NCI-H1417 (cell line): ENCODE data around the gene FOXO6.
"Not testable (repeated sequence)": the region's sequence is repeated elsewhere in the genome, so short reads cannot be mapped to it uniquely, and the experiment has no call there.

Source experiments
- DNase-seq, 3 experiments: peaks; one replicate each; lab custom pipeline; 2025; lab: John Stamatoyannopoulos, UW

FOXO6 gene

DNA sequence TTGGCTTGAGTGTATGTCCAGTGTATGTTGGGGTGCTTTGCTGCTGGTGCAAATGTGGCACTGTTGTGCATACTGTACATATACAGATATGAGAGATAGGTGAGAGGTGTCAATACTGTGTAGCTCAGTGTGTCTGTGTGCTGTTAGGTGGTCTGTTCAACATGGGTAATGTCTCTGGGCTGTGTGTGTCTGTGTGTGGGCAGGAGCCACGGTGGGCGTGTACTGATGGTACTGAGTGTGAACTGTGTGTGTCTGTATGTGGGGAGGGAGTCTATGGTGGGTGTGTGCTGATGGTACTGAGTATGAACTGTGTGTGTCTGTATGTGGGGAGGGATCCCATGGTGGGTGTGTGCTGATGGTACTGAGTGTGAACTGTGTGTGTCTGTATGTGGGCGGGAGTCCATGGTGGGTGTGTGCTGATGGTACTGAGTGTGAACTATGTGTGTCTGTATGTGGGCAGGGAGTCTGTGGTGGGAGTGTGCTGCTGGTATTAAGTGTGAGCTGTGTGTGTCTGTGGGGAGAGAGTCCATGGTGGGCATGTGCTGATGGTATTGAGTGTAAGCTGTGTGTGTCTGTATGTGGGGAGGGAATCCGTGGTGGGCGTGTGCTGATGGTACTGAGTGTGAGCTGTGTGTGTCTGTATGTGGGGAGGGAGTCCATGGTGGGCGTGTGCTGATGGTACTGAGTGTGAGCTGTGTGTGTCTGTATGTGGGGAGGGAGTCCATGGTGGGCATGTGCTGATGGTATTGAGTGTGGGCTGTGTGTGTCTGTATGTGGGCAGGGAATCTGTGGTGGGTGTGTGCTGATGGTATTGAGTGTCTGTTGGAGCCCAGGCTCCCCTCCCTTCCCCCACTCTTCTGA, 32.2 kb upstream of the FOXO6 start:
- DNase-seq, result no peak

DNA sequence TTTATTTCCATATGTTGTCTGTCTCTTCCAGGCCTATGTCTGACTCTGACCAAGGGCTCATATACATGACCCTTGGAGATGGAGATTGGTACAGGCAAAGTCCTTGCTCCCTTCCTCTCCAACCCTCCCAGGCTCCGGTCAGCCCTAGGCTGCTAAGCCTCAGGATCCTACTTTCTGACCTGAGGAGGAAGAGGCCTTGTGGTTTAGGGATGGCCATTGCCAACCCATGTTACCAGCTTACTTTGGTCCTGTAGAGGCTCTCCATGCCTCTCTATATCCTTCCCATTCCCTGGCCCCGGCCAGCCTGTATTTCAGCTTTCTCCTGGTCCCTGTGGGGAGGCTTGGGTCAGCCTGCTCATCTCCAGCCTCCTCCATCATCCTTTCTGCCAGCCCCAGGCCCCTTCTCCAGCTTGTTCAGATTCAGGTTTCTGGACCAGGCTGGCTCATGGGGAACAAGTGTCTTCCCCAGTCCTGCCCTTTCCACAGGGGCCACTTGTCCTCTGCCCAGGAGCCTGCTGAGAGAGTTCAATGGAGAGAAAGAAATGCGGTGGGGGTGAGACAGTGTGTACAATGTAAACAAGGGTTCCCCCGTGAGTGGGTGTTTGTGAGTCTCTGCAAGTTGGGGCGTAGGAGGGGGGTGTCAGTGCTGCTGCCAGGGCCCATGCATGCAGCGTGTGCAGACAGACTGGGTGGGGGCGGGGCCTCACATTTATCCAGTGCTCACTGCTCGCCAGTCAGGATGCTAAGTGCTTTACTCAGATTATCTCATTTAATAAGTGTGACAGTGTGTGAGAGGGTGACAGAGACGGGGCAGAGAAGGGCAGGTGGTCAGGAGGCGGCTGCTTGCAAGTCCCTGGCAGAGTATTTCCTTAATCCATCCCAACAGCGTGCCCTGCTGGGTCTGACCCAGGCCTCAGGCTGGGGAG, 31.3 kb upstream of the FOXO6 start:
- peak in 1 of 3 experiments; percentile 39 for DNase-seq

DNA sequence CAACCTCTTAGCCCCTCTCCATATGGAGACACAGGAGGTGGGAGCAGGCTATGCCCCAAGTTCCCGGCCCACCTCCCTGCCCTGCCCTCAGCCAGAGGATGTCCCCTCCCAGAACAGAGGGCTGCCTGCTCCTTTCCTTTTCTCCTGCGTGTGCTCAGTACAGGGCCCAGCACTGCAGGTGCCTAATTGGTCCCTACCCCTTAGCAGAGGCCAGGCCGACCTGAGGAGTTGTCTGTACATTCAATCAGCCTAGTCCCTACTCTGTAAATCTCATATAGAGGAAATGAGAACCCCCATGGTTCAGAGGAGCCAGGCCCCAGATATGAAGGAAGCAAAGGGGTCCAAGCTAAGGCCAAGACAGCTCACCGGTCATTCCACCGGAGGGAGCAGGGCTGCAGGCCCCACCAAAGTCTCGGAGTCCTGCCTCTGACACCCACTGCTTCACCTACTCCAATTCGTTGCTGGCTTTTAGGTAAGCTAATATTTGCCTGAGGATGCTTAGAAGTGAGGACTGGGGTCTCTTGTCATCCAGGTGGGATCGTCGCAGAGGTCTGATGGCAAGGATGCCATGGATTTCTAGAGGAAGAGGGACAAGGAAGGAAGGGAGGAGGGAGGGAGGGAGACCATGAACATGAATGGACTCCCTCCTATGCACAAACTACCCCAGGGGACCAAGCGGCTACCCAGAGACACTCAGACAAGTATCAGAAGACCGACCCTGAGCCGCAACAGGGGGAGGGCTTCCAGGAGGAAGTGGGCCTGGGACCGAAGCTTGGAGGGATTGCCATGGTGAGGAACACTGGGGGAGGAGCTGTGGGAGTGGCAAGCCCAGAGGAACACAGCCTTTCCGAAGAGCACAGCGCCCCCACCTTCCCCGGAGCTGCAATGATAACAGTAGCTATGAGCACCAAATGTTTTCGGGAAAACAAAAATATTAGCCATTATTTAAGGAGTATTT, 30.4 kb upstream of the FOXO6 start:
- DNase-seq, result no peak

DNA sequence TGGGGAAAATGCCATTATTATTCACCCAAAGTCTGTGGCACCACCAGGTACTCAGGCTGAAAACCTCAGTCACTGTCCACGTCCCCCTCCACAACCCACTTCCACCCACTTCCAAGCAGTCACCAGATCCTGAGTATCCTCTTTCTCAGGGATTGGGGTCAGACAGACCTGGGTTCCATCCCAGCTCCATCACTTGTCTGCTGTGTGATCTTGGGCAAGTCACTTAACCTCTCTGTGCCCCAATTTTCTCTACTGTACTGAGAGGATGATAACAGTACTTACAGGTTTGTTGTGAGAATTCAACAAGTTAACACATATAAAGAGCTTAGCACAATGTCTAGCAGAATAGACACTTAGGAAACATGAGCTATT, 29.7 kb upstream of the FOXO6 start:
- no peak for DNase-seq

DNA sequence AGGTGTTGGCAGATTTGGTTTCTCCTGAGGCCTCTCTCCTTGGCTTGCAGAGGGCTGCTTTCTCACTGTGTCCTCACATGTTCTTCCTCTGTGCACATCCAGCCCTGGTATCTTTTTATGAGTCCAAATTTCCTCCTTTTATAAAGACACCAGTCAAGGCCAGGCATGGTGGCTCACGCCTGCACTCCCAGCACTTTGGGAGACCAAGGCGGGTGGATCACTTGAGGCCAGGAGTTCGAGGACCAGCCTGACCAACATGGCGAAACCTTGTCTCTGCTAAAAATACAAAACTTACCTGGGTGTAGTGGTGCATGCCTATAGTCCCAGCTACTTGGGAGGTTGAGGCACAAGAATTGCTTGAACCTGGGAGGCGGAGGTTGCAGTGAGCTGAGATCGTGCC, 29.1 kb upstream of the FOXO6 start:
- not testable (repeated sequence) for DNase-seq

DNA sequence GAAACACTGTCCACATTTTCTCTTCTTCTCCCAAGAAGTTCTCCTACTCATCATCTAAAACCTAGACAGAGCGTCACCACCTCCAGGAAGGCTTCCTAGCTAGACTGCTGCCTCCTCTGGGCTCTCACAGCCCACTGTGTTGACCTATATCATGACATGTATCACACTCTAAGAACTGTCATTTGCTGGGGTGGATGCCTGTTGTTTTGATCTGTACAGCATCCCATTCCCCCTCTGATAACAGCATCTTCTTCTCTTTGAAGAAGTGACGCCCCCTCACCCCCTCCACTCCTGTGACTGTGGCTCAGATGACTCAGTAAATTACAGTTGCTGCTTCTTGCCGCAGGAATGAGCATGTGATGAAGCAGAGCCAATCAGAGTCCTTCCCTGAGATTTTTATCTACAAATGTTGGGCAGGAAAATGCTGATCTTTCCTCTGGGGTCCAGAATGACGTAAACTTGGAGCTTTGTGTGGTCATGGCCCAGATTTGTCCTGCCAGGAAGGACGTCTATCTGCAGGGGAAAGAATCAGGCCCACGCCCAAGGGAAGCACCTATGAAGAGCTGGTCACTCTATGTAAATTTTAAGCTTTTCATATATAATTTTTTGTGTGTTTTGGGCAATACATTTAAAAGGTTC, 28.0 kb upstream of the FOXO6 start:
- DNase-seq, result no peak

DNA sequence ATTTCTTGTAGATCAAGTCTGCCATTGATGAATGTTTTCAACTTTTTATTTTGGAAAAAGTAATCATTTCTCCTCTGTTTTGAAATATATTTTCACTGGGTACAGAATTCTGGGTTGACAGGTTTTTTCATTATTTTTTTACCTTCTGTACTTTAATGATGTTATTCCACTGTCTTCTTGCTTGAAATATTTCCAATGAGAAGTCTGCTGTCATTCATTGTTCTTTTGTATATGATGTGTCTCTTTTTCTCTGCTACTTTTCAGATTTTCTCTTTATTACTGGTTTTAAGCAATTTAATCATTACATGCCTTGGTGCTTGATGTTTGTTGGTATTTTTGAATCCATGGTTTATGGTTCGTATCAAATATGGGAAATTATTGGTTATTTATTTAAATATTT, 22.4 kb upstream of the FOXO6 start:
- no peak for DNase-seq

DNA sequence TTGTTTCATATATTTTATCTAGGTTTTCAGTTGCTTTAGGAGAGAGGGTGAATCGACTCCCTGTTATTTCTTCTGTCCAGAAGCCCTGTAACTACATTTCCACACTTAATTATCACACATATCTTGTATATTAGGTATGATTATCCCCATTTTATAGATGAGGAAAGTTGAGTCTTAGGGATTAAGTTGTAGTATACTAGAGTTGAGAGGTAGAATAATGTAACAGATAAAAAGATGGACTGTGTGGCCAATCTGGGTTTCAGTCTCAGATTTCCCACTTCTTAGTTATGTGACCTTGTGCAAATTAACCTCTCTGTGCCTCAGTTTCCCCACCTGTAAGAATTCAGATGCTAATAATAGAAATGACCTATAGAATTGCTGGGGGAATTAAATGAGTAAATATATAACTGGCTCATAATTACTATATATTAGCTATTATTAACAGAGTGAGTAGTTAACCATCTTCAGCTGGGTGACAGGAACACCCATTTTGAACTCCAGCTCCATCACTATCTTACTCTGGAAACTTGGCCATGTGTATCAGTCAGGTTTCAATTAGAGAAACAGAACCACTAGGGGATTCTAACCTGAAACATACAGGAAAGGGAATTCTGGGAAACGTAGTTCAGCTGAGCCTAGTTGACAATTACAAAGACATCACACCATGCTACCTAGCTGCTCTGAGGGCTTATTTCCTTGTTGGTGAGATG, 20.4 kb upstream of the FOXO6 start:
- DNase-seq, result no peak

DNA sequence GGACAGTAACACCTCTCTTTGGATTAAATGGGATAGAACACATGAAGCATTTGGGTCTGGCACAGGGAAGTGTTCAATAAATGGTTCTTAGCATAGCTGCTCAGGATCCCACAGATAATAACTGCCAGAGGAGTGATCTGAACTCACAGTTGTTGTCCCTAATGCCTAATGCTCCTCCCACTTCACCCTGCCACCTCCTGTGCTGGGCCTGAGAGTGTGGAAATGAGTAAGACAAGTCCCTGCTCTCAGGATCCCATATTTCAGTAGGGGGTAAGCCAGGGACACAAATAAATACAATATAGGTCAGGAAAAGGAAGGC, 19.9 kb upstream of the FOXO6 start:
- peak in 2 of 3 experiments; percentile 15 to 40 for DNase-seq

DNA sequence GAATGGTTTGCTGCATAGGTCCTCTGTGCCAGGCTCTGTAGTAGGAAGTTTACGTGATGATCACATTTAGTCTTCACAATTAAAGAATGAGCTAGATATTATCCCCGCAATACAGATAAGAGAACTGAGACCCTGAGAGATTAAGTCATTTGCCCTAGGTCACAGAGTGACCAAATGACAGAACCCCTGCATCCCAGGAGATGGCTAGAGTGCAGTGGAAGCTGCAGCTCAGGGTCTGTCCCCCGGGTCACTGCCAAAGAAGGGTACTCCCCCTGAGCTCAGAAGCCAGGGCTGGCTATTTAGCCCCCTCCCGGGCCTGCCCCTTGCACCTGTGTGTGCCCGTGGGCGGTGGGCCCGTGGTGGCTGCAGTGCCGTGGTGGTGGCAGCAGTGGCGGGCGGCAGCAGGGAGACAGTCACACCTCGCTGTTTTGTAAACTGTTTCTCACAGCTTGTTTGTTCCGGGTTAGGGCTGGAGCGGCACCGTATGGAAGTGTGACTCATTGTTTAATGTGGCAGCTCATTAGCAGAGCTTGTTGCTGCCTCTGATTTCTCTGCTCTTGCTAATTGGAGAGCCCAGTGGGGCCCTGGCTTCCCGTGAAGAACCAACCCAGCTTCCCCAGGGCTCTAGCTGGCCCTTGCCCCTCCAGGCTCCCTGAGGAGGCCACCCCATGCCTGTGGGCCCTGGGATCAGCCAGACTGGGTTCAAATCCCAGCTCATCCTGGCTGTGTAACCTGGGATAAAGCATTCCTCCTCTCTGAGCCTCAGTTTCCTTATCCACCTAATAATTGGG, 19.3 kb upstream of the FOXO6 start:
- DNase-seq, result peak in 2 of 3 experiments; percentile 69 to 84

DNA sequence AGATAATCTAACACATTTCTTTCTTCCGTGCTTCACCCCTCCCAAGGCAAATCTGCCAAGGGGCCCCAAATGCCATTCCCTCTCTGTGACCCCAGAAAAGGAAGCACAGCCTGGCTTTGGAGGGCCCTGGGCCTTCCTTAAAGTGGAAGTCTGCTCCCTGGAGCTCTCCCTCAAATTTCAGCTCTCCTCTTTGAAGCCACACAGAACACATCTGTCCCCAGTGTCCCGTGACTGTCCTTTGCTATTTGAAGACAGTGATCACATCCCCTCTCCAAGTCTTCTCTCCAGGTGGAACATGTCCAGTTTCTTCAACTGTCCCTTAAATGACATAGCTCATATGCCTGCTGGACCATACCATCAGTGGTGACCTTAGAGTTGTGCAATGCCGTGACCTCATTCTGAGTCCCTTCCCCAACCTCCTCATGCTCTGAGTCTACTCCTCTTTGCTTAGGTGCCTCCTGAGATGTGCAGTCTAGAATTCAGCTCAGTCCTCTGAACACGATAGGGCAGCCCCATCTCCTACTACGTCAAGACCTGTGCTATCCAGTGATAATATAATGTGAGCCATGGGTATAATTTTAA, 18.4 kb upstream of the FOXO6 start:
- no peak for DNase-seq

DNA sequence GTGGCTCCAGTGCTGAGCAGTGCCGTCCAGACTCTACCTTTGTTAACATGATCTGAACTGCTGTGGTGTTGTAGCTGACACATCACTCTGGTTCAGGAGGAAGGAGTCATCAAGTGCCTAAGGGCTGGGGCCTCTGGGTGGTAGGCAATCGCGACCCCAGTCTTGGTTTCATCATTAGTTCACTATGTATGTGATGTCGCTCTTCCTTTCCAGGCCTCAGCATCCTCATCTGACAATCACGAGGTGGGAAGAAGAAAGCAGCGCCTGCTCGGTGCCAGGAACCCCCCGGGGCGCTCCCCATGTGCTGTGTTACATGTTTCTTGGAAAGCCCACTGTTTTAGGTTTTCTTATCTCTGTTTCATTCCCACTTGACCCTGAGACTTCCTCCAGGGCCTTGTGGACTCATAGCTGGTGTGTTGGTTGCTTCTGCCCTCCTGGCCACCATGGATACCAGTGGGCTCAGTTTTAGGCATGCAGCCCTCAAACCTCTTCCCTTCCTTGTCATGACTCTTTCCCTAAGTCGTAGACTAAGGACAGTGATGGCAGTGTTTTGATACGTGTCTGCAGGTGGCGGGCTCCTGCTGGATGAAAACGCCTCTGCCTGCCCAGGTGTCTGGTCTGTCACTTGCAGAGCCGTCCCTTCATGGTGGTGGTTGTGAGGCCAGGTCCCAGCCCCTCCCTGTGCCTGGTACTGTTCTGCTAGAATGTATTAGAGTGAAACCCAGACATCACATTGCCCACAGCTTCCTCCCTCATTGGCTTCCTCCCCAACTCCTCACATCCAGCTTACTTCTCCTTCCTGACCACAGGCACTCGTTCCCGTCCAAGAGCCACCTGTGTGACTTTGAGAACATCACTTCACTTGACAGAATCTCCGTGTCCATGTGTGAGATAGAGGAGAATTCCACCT, 17.2 kb upstream of the FOXO6 start:
- no peak for DNase-seq

DNA sequence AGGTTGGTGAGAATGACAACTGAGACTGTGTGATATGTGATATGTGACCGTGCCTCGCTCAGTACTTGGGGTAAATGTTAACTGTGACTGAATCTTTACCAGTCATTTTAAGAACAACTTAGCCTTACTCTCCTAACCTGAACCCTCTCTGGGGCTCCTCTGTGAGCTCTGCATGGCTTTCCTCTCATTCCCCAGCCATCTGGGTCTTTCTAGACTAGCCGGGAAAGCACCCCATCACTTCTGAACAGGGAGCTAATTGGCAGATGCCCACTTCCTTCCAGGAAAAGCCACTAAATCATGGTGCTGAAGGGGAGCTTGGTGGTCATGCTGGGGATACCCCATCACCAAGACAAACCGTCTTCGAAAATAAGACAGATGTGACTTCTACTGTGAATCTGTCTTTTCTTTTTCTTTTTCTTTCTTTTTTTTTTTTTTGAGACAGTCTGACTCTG, 16.5 kb upstream of the FOXO6 start:
- DNase-seq, result no peak

DNA sequence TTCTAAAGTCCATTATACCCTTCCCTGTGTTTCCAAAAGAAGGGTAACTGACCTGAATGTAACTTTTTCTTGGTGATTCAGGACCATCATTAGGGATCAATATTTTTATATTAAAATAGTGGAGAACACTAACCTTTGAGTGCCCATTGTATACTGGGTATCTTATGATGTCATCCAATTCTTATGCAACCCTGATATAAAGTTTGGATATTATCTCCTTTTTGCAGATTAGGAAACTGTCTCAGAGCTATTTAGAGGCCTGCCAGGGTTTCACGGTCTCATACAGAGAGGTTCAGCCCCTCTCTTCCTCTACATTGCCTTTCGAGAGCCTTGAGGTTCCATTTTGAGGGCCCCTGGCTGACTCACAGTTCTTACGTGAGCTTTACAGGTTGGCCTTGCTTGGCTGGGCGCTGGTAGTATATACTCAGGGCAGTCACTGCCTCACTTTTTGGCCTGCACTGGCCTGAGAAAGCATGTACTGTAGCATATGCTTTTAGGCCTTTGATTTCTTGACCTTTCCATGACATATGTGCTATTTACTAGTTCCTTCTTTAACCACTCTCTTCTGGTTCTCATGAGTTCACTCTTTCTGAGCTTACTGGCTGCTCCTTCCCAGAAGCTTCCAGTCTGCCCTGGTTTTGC, 15.7 kb upstream of the FOXO6 start:
- no peak for DNase-seq

DNA sequence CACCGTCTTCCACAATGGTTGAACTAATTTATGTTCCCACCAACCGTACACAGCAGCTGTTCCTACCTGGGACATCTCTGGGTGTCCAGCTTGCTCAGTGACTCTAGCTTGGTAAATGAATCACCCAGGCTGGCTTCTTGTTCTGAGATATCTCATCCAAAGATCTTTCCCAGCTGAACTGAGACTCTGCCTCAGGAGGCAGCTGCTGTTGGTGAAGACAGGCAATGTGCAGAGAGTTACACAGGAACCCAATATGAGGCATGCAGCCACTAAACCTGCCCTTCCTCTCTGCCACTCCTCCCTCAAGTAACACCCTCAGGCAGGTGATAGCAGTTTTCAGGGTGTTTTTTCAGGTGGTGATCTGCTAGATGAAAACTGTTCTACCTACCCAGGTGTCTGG, 14.0 kb upstream of the FOXO6 start:
- no peak for DNase-seq

DNA sequence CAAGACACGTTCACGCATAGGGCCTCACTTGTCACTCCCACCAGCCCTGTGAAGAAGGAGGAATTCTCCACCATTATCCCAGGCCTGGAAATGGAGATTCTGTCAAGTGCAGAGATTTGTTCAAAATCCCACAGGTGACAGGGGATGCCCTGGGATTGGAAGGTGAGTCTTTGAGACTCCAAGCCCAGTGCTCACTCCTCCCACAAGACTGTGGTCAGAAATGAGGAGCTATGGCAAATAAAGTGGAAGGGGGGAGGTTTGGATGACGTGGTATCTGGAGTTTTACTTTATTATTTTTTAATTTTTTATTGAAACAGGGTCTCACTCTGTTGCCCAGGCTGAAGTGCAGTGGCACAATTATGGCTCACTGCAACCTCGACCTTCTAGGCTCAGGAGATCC, 12.8 kb upstream of the FOXO6 start:
- no peak for DNase-seq

DNA sequence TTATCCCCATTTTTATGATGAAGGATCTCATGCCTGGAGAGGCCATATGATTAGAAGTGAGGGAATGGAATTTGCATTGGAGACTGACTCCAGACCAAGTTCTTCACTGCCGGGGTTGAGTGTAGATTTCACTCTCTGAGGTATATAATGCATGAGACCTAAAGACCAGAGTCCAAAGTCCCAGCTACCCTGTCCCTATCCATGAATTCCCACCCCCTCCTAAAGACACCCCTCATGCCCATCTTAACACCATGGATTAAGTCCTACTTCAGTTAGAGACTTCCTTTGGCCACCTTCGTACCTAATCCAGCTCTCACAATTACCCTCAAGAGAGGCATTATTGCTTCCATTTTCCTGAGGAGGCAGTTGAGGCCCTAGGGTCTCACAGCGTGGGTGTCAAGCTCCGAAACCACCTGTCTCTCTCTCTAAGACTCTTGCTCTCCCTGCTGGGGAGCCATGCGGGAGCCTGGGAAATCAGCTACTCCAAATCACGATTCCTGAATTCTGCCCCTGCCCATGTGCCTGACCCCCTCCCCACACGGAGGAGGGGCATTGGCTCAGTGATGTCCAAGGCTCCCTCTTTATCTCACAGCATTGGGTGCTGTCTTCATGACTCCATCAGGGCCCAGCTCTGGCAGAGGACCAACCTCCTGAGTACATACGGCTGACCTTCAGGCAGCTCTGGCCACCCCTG, 11.7 kb upstream of the FOXO6 start:
- DNase-seq, result no peak

DNA sequence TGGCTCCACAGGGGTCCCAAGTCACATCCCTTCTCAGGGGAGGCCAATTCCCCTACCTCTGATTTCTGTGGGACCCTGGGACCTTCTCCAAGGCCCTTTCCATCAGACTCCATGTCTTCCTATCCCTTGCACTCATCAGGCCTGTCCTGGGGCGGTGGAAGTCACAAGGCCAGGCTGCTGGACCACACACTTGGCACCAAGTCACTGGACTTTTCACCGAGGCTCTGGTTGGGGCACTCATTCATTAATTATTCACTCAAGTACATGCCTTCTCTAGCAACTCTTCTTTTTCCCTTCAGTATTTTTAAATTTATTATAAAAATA, 11.2 kb upstream of the FOXO6 start:
- DNase-seq, result no peak
